Endothelial cell of umbilical vein (primary cell): Measurements from ENCODE around the gene TNRC6C. TPM values are rescaled to one million over a fixed set of nuclear protein-coding genes. Genes with fewer than 3 reads are reported as not detected.

Source experiments
- BruUV-seq: library from RNA; stranded (reverse); fragments of 400-500 nt; replicated peaks from 2 replicates; lab custom pipeline; 2021; lab: Mats Ljungman, UMichigan
- CTCF ChIA-PET: fragments of 300-600, 350-600 bp; sonication (Branson Sonifier 250); formaldehyde crosslinking; loops from one replicate; lab custom pipeline; 2021; ENCODE audit warnings: antibody characterized with exemption, inconsistent platforms; lab: Charles Lee
- POLR2A ChIA-PET: fragments of 300-600, 350-600 bp; sonication (Branson Sonifier 250); formaldehyde crosslinking; loops from one replicate; lab custom pipeline; 2021; ENCODE audit warnings: antibody characterized with exemption, inconsistent platforms; lab: Charles Lee
- DNase-seq: peaks from one replicate; pipeline ENCODE4 v3.0.0-alpha.2; 2011; ENCODE audit warnings: low read depth, low spot score
- FAIRE-seq: peaks from 2 replicates; lab custom pipeline; 2011; peaks lifted over from hg19 to GRCh38; lab: Jason Lieb, UNC
- H2AFZ ChIP-seq: 2 replicates; pipeline ENCODE4 v1.6.0; 2012; ENCODE audit warnings: low read depth, low read length, control low read depth, inconsistent platforms
- H3K27ac ChIP-seq: 2 replicates; pipeline ENCODE4 v1.5.1; 2011; ENCODE audit warnings: low read depth, mild to moderate bottlenecking, control low read depth, low read length, moderate library complexity; ENCODE audit not compliant: insufficient read depth
- H3K27me3 ChIP-seq, 2 experiments: 2 replicates each; pipeline versions ENCODE4 v1.6.0 to v1.6.1; 2011; ENCODE audit warnings: low read length in 2 of 2, mixed read lengths in 1 of 2; ENCODE audit not compliant: control insufficient read depth in 2 of 2, insufficient read depth in 2 of 2
- H3K36me3 ChIP-seq, 2 experiments: 2 replicates in 1 of 2; 3 replicates in 1 of 2; pipeline ENCODE4 v1.5.1; 2011; ENCODE audit warnings: low read length in 2 of 2, mild to moderate bottlenecking in 1 of 2, moderate library complexity in 1 of 2; ENCODE audit not compliant: control insufficient read depth in 2 of 2, insufficient read depth in 2 of 2; ENCODE audit errors: extremely low read depth in 1 of 2
- H3K4me1 ChIP-seq: 3 replicates; pipeline ENCODE4 v1.5.1; 2011; ENCODE audit warnings: mild to moderate bottlenecking, low read length; ENCODE audit not compliant: control insufficient read depth, insufficient read depth; ENCODE audit errors: extremely low read depth
- H3K4me2 ChIP-seq: 2 replicates; pipeline ENCODE4 v1.6.1; 2011; ENCODE audit warnings: low read length, control low read depth, mixed read lengths; ENCODE audit not compliant: insufficient read depth
- H3K4me3 ChIP-seq, 3 experiments: fragments of 200-600 bp in 1 of 3; sonication (generic), shearing (Covaris generic) in 1 of 3; replicated peaks in 1 of 3; 2 replicates each; pipeline ENCODE4 v1.5.1; 2011 to 2016; ENCODE audit warnings: control low read depth in 3 of 3, low read length in 3 of 3, mild to moderate bottlenecking in 2 of 3, inconsistent platforms in 1 of 3, low read depth in 1 of 3, moderate library complexity in 1 of 3; ENCODE audit not compliant: insufficient read depth in 1 of 3
- H3K79me2 ChIP-seq: 2 replicates; pipeline ENCODE4 v1.6.0; 2012; ENCODE audit warnings: low read length, inconsistent platforms; ENCODE audit not compliant: control insufficient read depth, insufficient read depth
- H3K9ac ChIP-seq: replicated peaks from 2 replicates; pipeline ENCODE3; 2011; ENCODE audit warnings: low read length, control low read depth; ENCODE audit not compliant: insufficient read depth; ENCODE audit errors: extremely low read depth
- H3K9me1 ChIP-seq: replicated peaks from 3 replicates; pipeline ENCODE4 v1.6.0; 2011; ENCODE audit warnings: mild to moderate bottlenecking, low read length; ENCODE audit not compliant: control insufficient read depth, insufficient read depth; ENCODE audit errors: extremely low read depth
- H3K9me3 ChIP-seq: replicated peaks from 2 replicates; pipeline ENCODE4 v1.5.1; 2012; ENCODE audit warnings: low read length, inconsistent platforms; ENCODE audit not compliant: control insufficient read depth, insufficient read depth
- H4K20me1 ChIP-seq: replicated peaks from 2 replicates; pipeline ENCODE3; 2011; ENCODE audit warnings: mild to moderate bottlenecking, low read length; ENCODE audit not compliant: control insufficient read depth, insufficient read depth; ENCODE audit errors: extremely low read depth
- EZH2 ChIP-seq: IDR thresholded peaks from 2 replicates; pipeline ENCODE4 v1.6.1; 2012; ENCODE audit warnings: borderline replicate concordance, low read depth, mild to moderate bottlenecking, moderate library complexity, low read length, inconsistent platforms; ENCODE audit not compliant: severe bottlenecking
- FOS ChIP-seq: IDR thresholded peaks from 2 replicates; pipeline ENCODE4 v1.6.1; 2011; ENCODE audit warnings: mild to moderate bottlenecking, low read length, moderate library complexity, borderline replicate concordance; ENCODE audit not compliant: insufficient read depth
- GATA2 ChIP-seq: IDR thresholded peaks from 2 replicates; pipeline ENCODE4 v1.7.0; 2011; ENCODE audit warnings: low read depth, mild to moderate bottlenecking, moderate library complexity, mixed read lengths, low read length; ENCODE audit not compliant: insufficient read length, insufficient read depth
- JUN ChIP-seq: IDR thresholded peaks from 2 replicates; pipeline ENCODE4 v1.6.1; 2011; ENCODE audit warnings: borderline replicate concordance, low read depth; ENCODE audit not compliant: insufficient read length, insufficient read depth
- MAX ChIP-seq: IDR thresholded peaks from 2 replicates; pipeline ENCODE4 v1.6.1; 2011; ENCODE audit not compliant: insufficient read depth, insufficient read length
- MYC ChIP-seq: IDR thresholded peaks from one replicate; pipeline ENCODE4 v1.6.1; 2011; ENCODE audit warnings: mild to moderate bottlenecking, low read depth, low read length
- POLR2A ChIP-seq: IDR thresholded peaks from 2 replicates; pipeline ENCODE4 v1.6.1; 2012; ENCODE audit warnings: low read depth, mild to moderate bottlenecking, control low read depth, low read length
- POLR2AphosphoS5 ChIP-seq: IDR thresholded peaks from 2 replicates; pipeline ENCODE4 v1.6.1; 2012; ENCODE audit warnings: low read depth, mild to moderate bottlenecking, control low read depth, low read length, moderate library complexity; ENCODE audit not compliant: insufficient read depth
- dilution Hi-C: fragments of 300-500 bp; cut with MboI; formaldehyde crosslinking; loops from one replicate; pipeline ENCODE4 v1.15.0; 2019; ENCODE audit warnings: low sequenced_read_pairs; ENCODE audit not compliant: extremely low pct_ligation_motif_present
- intact Hi-C: fragments of 100-400 bp; cut with micrococcal nuclease; formaldehyde crosslinking; loops from one replicate; pipeline ENCODE4 v1.10.0; 2022
- polyA plus RNA-seq, 4 experiments: library from polyadenylated mRNA; depleted of rRNA in 3 of 4; stranded (reverse) in 3 of 4; unstranded in 1 of 4; fragments of >200 nt; gene quantifications; 2 replicates each; pipeline versions ENCODE4 v1.2.1 to v1.2.3, GENCODE V29; 2011 to 2012; ENCODE audit warnings: missing spikeins in 1 of 4
- total RNA-seq: library from RNA; stranded (reverse); gene quantifications from 2 replicates; pipeline ENCODE4 v1.2.3, GENCODE V29; 2021
- TF ChIP-seq, protein P1 (sequence below), 2 donors: IDR thresholded peaks; 1 replicate in 1 of 2; 2 replicates in 1 of 2; pipeline ENCODE4 v1.5.1; 2011; ENCODE audit warnings: low read length in 2 of 2, mild to moderate bottlenecking in 2 of 2, moderate library complexity in 2 of 2, control low read depth in 1 of 2, inconsistent platforms in 1 of 2, low read depth in 1 of 2; ENCODE audit not compliant: insufficient read depth in 1 of 2; ENCODE audit errors: extremely low read depth in 1 of 2

Gene TNRC6C
- total and polyA plus RNA-seq, 2 donors (not counting 3 experiments of a cell fraction or from before 2014, with no cell fraction given): 2.1 to 17.5 TPM

DNA sequence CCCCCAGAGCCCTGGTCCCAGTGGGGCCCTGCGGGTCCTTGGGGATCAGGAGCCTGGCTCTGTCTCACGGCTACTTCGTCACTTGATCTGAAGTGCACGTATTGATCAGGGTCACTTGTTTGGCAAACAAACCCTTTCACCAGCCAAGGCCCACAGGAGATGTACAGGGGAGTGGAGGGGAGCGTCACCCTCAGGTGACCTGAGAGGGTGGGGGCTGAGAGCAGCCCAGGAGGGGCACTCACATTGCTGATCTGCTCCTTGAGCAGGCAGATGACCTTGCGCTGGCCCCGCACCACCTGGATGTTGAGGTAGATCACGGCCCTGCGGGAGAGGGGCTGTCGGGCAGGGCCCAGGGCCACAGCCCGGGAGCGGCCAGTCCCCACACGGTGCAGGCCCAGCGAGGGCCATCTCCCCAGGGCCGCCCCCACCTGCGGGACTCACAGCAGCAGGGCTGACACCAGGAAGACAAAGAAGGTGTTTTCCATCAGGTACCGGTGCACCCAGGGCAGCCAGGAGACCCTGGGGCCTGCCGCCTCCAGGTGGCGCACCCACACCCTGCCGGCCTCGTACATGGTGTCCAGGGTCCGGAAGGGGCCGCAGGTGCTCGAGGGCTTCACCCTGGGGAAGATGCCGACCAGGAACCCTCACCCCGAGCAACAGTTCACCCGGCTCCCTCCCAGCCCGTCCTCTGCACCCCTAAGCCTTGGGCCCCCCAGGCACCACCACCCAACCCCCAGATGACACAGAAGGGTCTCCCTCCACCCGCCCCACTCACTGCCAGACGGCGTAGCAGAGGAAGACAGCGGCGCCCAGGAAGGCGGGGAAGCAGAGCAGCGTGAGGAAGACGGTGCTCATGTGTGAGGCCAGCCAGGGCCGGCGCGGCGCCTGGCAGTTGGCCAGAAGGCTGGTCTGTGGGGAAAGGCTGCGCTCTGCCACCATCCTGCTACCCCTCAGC is 158.8 kb downstream of the TNRC6C start:
- H3K4me3 ChIP-seq: no peak overlapping the region
- H3K27ac ChIP-seq: no peak overlapping the region
- H3K9me3 ChIP-seq: no peaks in the 10 kb centered on the region
- no peaks in the 10 kb centered on the region for H4K20me1 ChIP-seq
- H3K9ac ChIP-seq: no peak overlapping the region
- no peak for DNase-seq
- CTCF ChIA-PET: interaction anchor here (1.0 kb wide), 1 partner anchor 133 kb away, joined by 3 read pairs; no protein-coding TSS in a partner anchor
- H3K79me2 ChIP-seq: no peaks in the 10 kb centered on the region
- dilution Hi-C loops (no loop called here), intact Hi-C loops (no loop called here)
- TF ChIP-seq, protein P1, sequence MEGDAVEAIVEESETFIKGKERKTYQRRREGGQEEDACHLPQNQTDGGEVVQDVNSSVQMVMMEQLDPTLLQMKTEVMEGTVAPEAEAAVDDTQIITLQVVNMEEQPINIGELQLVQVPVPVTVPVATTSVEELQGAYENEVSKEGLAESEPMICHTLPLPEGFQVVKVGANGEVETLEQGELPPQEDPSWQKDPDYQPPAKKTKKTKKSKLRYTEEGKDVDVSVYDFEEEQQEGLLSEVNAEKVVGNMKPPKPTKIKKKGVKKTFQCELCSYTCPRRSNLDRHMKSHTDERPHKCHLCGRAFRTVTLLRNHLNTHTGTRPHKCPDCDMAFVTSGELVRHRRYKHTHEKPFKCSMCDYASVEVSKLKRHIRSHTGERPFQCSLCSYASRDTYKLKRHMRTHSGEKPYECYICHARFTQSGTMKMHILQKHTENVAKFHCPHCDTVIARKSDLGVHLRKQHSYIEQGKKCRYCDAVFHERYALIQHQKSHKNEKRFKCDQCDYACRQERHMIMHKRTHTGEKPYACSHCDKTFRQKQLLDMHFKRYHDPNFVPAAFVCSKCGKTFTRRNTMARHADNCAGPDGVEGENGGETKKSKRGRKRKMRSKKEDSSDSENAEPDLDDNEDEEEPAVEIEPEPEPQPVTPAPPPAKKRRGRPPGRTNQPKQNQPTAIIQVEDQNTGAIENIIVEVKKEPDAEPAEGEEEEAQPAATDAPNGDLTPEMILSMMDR (IDR thresholded peaks at IDR 0.05; ENCODE audit: extremely low read depth in 1 of 2, insufficient read depth in 1 of 2, low read depth in 1 of 2, low read length in 2 of 2): peak; percentile 9 to 46
- TF ChIP-seq FOS: no peak
- H3K27me3 ChIP-seq: no peaks in the 10 kb centered on the region
- POLR2A ChIA-PET: no interaction called here
- no TSS peak for BruUV-seq
- H3K36me3 ChIP-seq: peaks cover 0 to 7% of the 10 kb centered on the region in 2 experiments
- no peak overlapping the region for H2AFZ ChIP-seq
- FAIRE-seq: peak; percentile 15
- H3K4me1 ChIP-seq: no peaks in the 10 kb centered on the region
- no peaks in the 10 kb centered on the region for H3K9me1 ChIP-seq
- H3K4me2 ChIP-seq: no peak overlapping the region

DNA sequence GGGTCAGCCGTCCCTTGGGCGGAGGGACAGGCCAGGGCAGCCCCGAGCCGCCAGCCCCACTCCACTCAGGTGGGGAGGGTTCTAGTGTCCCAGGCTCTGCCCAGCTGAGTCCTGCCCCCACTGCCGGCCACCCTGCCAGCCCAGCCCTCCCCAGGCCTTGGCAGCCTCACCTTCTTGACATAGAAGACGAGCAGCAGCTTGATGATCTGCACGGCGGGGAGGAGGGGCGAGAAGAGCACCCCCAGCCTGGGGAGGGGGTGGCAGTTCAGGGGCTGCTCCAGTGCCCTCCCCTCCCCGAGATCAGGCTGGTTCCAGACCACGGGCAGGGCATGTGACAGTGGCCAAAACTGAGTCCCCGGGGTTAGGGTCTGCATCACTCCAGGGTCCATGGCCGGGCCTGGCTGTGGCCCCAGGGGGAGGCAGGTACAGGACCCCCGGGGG is 160.3 kb downstream of the TNRC6C start:
- Histone ChIP-seq H3K4me3 (no peak overlapping the region), H3K9ac (no peak overlapping the region), H2AFZ (no peak overlapping the region), H3K36me3 (peaks cover 0 to 10% of the 10 kb centered on the region in 2 experiments), H4K20me1 (no peaks in the 10 kb centered on the region), H3K4me2 (no peak overlapping the region), H3K4me1 (no peaks in the 10 kb centered on the region), H3K9me3 (no peaks in the 10 kb centered on the region), H3K27me3 (no peaks in the 10 kb centered on the region), H3K27ac (no peak overlapping the region), H3K9me1 (no peaks in the 10 kb centered on the region), H3K79me2 (no peaks in the 10 kb centered on the region)
- no peak for FAIRE-seq
- TF ChIP-seq FOS: no peak
- TF ChIP-seq, protein P1 (IDR thresholded peaks at IDR 0.05; ENCODE audit: extremely low read depth in 1 of 2, insufficient read depth in 1 of 2, low read depth in 1 of 2, low read length in 2 of 2): no peak
- TF ChIP-seq EZH2: no peak
- TF ChIP-seq MYC: no peak
- TF ChIP-seq MAX: no peak
- TF ChIP-seq GATA2: no peak
- TF ChIP-seq POLR2AphosphoS5: no peak
- TF ChIP-seq POLR2A: no peak
- no peak for TF ChIP-seq JUN
- dilution Hi-C loops: no loop called here
- intact Hi-C loops: no loop called here
- BruUV-seq: no TSS peak
- POLR2A ChIA-PET: no interaction called here
- CTCF ChIA-PET: interaction anchor here (1.0 to 4.8 kb wide), 5 partner anchors 9 to 303 kb away, joined by 3 to 17 read pairs (median 3); no protein-coding TSS in a partner anchor
- DNase-seq: no peak
